Choroid plexus epithelial cell (primary cell): ENCODE measurements around the gene ARHGAP35.

Experiments used
- DNase-seq: peaks from one replicate; pipeline ENCODE4 v3.0.0-alpha.2; 2010; ENCODE audit warnings: low read depth
- H3K4me3 ChIP-seq: 2 replicates; pipeline ENCODE4 v1.5.1; 2011; ENCODE audit warnings: low read depth, mild to moderate bottlenecking, control low read depth, low read length, moderate library complexity
- TF ChIP-seq, protein P1 (sequence below): conservative IDR thresholded peaks from 2 replicates; pipeline ENCODE4 v1.5.1; 2011; ENCODE audit warnings: low read depth, mild to moderate bottlenecking, control low read depth, inconsistent platforms, low read length, moderate library complexity

Gene ARHGAP35

GRCh38 chr19:46900341-46900740, 39.5 kb downstream of the ARHGAP35 start:
- no peak overlapping the region for H3K4me3 ChIP-seq
- no peak for DNase-seq
- TF ChIP-seq, protein P1, sequence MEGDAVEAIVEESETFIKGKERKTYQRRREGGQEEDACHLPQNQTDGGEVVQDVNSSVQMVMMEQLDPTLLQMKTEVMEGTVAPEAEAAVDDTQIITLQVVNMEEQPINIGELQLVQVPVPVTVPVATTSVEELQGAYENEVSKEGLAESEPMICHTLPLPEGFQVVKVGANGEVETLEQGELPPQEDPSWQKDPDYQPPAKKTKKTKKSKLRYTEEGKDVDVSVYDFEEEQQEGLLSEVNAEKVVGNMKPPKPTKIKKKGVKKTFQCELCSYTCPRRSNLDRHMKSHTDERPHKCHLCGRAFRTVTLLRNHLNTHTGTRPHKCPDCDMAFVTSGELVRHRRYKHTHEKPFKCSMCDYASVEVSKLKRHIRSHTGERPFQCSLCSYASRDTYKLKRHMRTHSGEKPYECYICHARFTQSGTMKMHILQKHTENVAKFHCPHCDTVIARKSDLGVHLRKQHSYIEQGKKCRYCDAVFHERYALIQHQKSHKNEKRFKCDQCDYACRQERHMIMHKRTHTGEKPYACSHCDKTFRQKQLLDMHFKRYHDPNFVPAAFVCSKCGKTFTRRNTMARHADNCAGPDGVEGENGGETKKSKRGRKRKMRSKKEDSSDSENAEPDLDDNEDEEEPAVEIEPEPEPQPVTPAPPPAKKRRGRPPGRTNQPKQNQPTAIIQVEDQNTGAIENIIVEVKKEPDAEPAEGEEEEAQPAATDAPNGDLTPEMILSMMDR = no peak

DNA sequence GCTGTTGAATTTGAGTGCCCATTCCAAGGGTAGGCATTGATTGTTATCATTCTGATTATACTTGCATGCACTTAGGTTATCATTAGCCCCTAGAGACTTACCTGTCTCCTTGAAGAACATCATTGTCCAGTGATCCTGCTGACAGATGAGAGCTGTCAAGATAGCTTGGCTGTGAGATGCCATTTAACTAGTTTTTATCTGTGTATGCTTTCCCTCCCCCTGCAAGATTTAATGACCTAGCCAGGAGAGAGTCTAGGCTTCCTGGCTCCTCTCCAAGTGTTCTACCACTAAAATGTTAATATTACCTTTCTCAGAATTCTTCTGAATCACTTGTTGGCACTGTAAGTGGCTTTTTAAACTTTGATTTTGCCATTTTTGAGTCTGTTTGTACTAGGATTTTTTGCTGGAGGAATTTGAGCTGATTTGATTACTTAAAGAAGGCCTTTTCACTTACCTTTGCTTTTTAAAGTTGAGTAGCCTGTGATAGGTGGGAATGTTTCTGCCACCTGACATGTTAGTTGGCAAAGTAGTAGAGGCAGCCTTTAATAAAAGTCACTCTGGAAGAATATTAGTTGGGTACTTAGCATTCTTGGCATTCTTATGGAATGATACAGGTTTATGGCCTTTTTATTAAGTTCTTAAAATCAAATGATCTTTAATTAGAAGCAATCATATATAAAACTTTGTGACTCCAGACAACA, 41.1 kb downstream of the ARHGAP35 start:
- DNase-seq = no peak
- TF ChIP-seq, protein P1 = no peak
- H3K4me3 ChIP-seq = no peak overlapping the region

DNA sequence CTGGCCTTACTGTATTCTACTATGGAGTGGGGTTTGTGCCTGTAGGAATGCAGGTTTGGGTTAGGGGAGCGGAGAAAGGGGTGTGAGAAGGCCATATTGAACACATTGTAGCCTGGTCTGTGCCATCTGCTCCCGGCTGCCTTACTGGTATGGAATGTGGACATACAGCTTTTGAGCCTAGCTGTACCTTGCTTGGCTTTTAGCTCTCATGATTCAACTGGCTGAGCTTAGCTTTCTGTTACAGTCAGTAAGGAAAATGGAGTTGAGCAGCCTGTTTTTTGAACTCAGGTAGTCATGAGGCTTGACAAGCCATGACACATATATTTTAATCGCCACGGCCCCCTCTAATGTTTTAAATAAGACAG, 41.6 kb downstream of the ARHGAP35 start:
- DNase-seq = no peak
- TF ChIP-seq, protein P1 = no peak
- H3K4me3 ChIP-seq = no peak overlapping the region

DNA sequence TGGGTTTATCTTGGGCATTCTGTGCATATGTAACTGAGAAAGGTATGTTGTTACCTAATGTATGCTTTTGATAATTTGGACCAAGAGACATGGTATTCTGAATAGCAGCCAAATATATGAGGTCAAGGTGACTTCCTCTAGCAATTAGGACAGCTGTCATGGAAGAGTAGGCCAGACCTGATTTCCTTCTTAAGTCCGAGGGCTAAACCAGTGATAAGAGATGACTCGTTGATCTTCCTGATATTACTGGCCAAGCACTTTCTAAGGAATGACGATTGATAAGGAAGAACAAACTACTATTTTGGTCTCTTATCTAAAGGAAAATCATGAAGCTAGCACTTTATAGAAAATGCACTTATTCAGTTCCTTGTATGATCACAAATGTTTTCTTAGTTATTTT, 42.7 kb downstream of the ARHGAP35 start:
- H3K4me3 ChIP-seq = no peak overlapping the region
- DNase-seq = no peak
- TF ChIP-seq, protein P1 = no peak

DNA sequence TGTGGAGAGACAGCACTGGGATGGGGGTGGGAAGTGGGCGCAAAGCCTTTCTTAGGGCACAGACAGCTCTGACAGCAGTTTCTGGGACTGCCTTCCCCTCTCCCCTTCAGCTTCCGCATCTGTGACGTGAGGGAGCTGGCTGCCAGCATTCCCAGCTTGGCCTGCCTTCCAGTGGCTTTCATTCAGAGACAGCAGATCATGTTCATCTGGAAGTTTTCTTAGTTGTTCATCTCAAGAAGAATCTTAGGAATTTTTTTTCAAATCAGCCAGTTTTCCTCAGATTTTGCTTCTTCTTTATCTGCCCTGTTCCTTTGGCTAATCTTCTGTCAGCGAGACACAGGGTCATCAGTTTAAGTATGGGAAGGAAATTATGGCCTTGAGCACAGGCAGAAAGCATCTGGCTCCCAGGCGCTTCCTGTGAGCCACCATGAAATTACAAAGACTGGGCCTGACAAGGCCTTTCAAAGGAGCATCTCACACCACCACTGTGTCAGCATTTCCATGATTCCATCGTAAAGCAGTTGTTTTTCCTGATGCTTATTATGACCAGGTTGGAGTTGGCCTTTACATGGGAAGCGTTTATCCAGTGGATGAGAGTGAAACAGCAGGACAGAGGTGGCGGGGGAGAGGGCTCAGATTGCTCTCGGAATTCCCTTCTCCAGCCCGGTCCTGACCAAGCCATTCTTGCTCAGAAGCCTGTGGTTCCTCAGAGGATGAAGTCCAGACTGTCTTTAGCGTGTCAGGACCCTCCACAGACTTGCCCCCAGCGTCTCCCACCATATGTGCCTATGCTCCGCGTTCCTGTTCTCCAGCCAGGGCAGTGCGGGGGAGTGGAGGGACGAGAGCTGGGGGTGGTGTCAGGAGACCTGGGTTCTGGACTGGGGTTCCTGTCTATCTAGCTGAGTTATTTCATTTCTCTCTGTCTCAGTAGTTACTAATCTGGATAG, 43.6 kb downstream of the ARHGAP35 start:
- no peak overlapping the region for H3K4me3 ChIP-seq
- DNase-seq = peak; percentile 68
- TF ChIP-seq, protein P1 = no peak

DNA sequence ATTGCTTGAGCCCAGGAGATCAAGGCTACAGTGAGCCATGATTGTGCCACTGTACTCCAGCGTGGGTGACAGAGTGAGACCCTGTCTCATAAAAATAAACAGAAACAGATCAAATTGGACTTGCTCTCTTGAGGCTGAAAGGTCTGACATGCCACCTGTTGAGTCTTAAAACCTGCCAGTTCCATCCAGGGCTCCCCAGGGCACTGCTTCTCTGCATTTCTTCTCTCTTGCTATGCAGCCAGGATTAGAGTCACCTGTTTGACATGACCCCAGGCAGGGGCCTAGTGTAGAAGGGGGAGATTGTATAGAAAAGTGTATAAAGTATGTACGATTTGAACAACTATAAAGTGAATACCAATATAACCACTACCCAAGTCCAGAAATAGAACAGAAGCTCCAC, 45.4 kb downstream of the ARHGAP35 start:
- TF ChIP-seq, protein P1 = no peak
- H3K4me3 ChIP-seq = no peak overlapping the region
- no peak for DNase-seq
